K562 (cell line): Measurements from ENCODE around the gene IPO11. TPM values are rescaled to one million over a fixed set of nuclear protein-coding genes. Genes with fewer than 3 reads are reported as not detected.

Experiments
- BMI1 ChIP-seq: fragments of 150-350 bp; IDR thresholded peaks from 2 replicates; pipeline ENCODE4 v1.6.1; 2014; ENCODE audit warnings: low read length
- E2F3 ChIP-seq: fragments of 250-450 bp; sonication (Bioruptor Pico); IDR thresholded peaks from 2 replicates; pipeline ENCODE4 v1.4.0; 2020; ENCODE audit warnings: mild to moderate bottlenecking
- JUNB ChIP-seq: fragments of 450-650 bp; formaldehyde crosslinking; conservative IDR thresholded peaks from 2 replicates; pipeline ENCODE4 v1.4.0; 2020; ENCODE audit warnings: mild to moderate bottlenecking
- MCM2 ChIP-seq: fragments of 450-650 bp; IDR thresholded peaks from 2 replicates; pipeline ENCODE4 v1.6.1; 2017; ENCODE audit warnings: low read depth, mild to moderate bottlenecking
- NR4A1 ChIP-seq, 2 experiments: fragments of 250-450 bp in 1 of 2; fragments of 450-650 bp in 1 of 2; sonication (Bioruptor Pico) in 1 of 2; IDR thresholded peaks; 2 replicates each; pipeline versions ENCODE4 v1.4.0 to v1.6.1; 2016 to 2020; ENCODE audit warnings: mild to moderate bottlenecking in 2 of 2, missing compliant biosample characterization in 1 of 2, missing genetic modification characterization in 1 of 2, moderate library complexity in 1 of 2
- PHF8 ChIP-seq: fragments of 200-600 bp; sonication (generic); IDR thresholded peaks from 2 replicates; pipeline ENCODE4 v1.6.1; 2012; ENCODE audit warnings: mixed run types, mild to moderate bottlenecking, inconsistent platforms, low read length, moderate library complexity, borderline replicate concordance
- SMARCC2 ChIP-seq: fragments of 450-650 bp; IDR thresholded peaks from 2 replicates; pipeline ENCODE4 v1.6.1; 2017; ENCODE audit warnings: antibody characterized with exemption, moderate library complexity, mild to moderate bottlenecking, low read depth
- TARDBP ChIP-seq: fragments of 450-650 bp; IDR thresholded peaks from 2 replicates; pipeline ENCODE4 v1.6.1; 2016
- TBP ChIP-seq: optimal IDR thresholded peaks from 2 replicates; pipeline ENCODE3; 2011; ENCODE audit warnings: low read depth, low read length, improper control_type of control experiment
- ZNF184 ChIP-seq: sonication (generic); formaldehyde crosslinking; IDR thresholded peaks from 2 replicates; pipeline ENCODE4 v1.5.0; 2020; ENCODE audit warnings: missing genetic modification reagents
- ZNF217 ChIP-seq: sonication (generic); formaldehyde crosslinking; IDR thresholded peaks from 2 replicates; pipeline ENCODE4 v1.8.0; 2022; ENCODE audit warnings: mild to moderate bottlenecking, missing genetic modification reagents
- ZNF830 ChIP-seq: fragments of 250-450 bp; sonication (Bioruptor Pico); IDR thresholded peaks from 2 replicates; pipeline ENCODE4 v1.5.0; 2021; ENCODE audit warnings: mild to moderate bottlenecking
- polyA plus RNA-seq, 8 experiments: library from polyadenylated mRNA; depleted of rRNA in 4 of 8; stranded (reverse) in 5 of 8; unstranded in 3 of 8; fragments of >200 nt; fragmentation: Nextera tagmentation in 2 of 8; fragmentation: Illumina TruSeq in 1 of 8; extraction: Ambion mirVana in 2 of 8; extraction: Trizol in 1 of 8; gene quantifications; 2 replicates each; pipeline versions ENCODE4 v1.2.1 to v1.2.3, GENCODE V29; 2011 to 2014; ENCODE audit warnings: inconsistent platforms in 1 of 8, missing spikeins in 1 of 8
- total RNA-seq, 7 experiments: library from RNA; depleted of rRNA in 6 of 7; stranded (reverse); fragments of >200 nt in 6 of 7; fragmentation: Illumina TruSeq in 2 of 7; extraction: Trizol in 2 of 7; gene quantifications; 2 replicates each; pipeline versions ENCODE4 v1.2.1 to v1.2.3, GENCODE V29; 2011 to 2021; ENCODE audit warnings: low replicate concordance in 1 of 7
- TF ChIP-seq, protein P1 (sequence below): fragments of 450-650 bp; IDR thresholded peaks from 2 replicates; pipeline ENCODE4 v1.6.1; 2014; ENCODE audit warnings: low read depth, mild to moderate bottlenecking, moderate library complexity, borderline replicate concordance
- TF ChIP-seq, protein P2 (sequence below): fragments of 450-650 bp; formaldehyde crosslinking; IDR thresholded peaks from 2 replicates; pipeline ENCODE4 v1.4.0; 2022; ENCODE audit warnings: missing genetic modification characterization
- TF ChIP-seq, protein P3 (sequence below): fragments of 250-450 bp; sonication (Bioruptor Pico); IDR thresholded peaks from 2 replicates; pipeline ENCODE4 v1.5.0; 2021

The IPO11 gene
- total and polyA plus RNA-seq, 9 of the 15 experiments (the other 6 are each of a cell fraction or from before 2014, with no cell fraction given), result 38.7 to 96.0 (median 70.9) TPM

DNA sequence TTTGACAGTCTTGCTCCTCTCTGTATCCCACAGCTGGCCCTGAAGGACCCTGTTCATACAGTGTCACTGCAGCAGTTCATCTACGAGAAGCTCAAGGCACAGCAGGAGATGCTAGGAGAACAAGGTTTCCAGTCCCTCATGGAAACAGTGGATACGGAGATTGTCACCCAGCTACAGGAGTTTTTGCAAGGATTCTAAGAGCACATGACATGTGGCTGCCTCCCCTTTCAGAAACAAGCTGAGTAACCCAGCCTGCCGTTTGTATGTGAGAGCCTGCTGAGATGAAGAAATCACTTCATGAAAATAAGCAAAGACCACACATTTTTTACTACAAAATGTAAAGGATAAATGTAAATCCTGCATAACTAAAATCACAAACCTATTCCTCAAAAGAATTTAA, 214.6 kb downstream of the IPO11 start (continued):
- TF ChIP-seq, protein P1, sequence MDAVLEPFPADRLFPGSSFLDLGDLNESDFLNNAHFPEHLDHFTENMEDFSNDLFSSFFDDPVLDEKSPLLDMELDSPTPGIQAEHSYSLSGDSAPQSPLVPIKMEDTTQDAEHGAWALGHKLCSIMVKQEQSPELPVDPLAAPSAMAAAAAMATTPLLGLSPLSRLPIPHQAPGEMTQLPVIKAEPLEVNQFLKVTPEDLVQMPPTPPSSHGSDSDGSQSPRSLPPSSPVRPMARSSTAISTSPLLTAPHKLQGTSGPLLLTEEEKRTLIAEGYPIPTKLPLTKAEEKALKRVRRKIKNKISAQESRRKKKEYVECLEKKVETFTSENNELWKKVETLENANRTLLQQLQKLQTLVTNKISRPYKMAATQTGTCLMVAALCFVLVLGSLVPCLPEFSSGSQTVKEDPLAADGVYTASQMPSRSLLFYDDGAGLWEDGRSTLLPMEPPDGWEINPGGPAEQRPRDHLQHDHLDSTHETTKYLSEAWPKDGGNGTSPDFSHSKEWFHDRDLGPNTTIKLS, result no peak
- TF ChIP-seq TBP (no peak), MCM2 (no peak), TARDBP (no peak), ZNF217 (no peak), PHF8 (no peak), JUNB (CRISPR knock-in tag) (no peak), NR4A1 (CRISPR knock-in tag; IDR thresholded peaks at IDR 0.05) (no peak), NR4A1 (tag; IDR thresholded peaks at IDR 0.05) (no peak), ZNF830 (CRISPR knock-in tag) (no peak), E2F3 (CRISPR knock-in tag) (no peak), ZNF184 (CRISPR knock-in tag) (no peak), SMARCC2 (no peak), BMI1 (no peak)
- TF ChIP-seq, protein P2, sequence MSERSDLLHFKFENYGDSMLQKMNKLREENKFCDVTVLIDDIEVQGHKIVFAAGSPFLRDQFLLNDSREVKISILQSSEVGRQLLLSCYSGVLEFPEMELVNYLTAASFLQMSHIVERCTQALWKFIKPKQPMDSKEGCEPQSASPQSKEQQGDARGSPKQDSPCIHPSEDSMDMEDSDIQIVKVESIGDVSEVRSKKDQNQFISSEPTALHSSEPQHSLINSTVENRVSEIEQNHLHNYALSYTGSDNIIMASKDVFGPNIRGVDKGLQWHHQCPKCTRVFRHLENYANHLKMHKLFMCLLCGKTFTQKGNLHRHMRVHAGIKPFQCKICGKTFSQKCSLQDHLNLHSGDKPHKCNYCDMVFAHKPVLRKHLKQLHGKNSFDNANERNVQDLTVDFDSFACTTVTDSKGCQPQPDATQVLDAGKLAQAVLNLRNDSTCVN (CRISPR knock-in tag), result no peak
- TF ChIP-seq, protein P3, sequence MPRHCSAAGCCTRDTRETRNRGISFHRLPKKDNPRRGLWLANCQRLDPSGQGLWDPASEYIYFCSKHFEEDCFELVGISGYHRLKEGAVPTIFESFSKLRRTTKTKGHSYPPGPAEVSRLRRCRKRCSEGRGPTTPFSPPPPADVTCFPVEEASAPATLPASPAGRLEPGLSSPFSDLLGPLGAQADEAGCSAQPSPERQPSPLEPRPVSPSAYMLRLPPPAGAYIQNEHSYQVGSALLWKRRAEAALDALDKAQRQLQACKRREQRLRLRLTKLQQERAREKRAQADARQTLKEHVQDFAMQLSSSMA (CRISPR knock-in tag), result no peak
